HG02678 (cell line): ENCODE data around the gene GTF3A.
A peak's percentile ranks its signal among the peaks of the same experiment; 100 is the strongest.

Experiments used
- ATAC-seq: cut with Tn5 transposase; IDR thresholded peaks from one replicate; pipeline ENCODE4 v1.9.1; 2021; ENCODE audit warnings: mild to moderate bottlenecking, moderate library complexity; ENCODE audit not compliant: unreplicated experiment

The GTF3A gene

DNA sequence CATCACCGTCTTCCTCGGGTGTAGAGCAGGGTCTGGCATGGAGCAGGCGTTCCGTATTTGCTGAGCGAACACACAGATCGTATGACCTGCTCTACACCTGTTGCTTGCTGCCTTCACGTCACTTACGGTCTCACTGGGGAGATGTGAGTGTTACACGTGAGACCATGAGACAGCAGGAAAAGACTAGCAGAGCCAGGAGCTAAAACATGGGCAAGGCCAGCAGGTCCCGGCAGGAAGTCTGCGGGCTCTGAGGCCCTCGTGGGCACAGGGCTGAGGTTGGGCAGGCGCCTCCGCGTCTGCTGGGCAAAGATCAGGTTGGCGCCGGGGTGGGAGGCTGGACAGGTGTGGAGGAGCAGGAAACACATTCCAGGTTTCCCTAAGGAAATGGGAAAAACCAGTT, 19.7 kb upstream of the GTF3A start:
- no peak for ATAC-seq

DNA sequence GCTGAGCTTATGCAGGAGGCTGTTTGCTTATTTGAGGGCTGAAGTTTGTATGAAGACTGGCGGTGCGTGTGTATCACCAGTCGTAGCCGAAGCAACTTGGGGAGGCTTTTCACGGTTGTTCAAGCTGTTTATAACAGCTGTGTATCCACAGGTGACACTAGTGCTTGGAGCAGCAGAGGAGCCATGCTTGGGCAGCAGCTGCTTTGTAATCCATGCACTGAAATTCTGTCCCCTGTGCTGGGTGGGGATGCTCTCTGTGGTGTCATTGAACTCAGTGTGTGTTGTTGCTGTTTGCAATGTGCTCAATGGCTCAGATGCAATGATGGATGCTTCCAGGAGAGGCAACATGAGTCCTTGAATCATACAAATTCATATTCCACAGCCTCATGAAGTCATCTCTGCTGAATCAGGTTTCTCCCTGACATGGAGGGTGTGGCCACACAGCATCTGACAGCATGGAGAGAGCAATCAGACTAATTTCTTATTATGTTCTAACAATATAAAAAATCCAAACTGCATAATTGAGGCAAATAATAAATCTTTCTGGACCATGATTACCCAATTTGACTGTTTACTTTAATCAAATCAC, 18.8 kb upstream of the GTF3A start:
- no peak for ATAC-seq

DNA sequence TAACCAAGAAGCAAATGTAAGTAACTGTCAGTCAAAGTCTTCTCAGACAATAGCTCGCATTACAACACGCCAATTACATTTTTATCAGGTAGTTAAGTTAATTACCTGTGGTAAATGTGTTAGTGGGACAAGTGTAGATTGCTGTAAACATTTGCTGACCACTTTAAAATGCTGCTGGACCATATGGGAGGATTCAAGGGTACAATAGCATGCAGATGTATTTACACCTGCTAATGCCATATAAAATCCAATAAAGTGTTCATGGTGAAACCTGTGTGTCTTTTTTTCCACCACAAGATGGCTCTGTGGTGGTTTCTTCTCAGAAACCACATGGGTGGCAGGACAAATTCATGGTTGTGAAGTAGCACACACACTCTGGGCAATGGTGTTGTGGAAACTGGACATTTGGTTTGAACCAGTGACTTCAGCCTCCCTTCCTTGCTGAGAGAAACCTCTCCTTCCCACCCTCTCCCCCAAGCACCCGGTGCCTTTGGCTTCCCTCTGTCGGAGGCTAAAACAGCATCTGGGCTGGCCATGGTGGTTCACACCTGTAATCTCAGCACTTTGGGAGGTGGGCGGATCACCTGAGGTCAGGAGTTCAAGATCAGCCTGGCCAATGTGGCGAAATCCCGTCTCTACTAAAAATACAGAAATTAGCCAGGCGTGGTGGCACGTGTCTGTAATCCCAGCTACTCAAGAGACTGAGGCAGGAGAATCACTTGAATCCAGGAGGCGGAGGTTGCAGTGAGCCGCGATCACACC, 18.1 kb upstream of the GTF3A start:
- ATAC-seq: no peak

DNA sequence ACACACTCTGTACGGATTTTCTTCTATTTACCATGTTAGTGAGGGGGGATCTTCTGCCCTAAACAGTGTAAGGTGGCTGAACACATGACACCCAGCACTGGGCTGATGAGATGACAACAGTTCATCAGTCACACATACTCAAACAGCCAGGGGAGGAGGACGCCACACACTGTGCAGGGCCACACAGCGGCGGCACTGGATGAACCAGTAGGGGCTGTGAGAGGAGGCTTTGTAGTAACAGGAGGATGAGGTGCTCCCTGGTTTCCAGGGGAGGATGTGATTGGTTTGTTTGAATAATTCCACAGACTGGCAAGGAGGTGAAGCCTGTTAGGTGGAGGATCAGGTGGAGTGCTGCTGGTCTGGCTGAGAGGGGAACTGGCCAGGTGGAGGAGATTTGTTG, 16.3 kb upstream of the GTF3A start:
- ATAC-seq: no peak

DNA sequence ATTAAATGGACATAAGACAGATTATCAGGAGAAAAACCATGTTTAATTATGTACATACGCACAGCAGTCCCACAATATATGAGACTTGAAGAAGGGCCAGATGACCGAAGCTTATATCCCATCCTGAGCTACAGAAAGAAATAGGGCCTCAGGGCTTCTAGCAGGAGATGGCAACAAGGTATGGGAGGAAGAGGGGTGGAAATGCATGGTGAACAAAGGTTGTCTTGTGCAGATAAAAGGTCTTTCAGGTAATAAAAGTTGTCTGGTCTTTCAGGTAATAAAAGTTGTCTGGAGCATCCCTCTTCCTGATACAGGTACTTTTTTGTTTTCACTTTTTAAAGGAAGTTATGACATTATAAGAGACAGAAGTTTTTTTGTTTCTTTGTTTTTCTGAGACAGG, 15.4 kb upstream of the GTF3A start:
- no peak for ATAC-seq

DNA sequence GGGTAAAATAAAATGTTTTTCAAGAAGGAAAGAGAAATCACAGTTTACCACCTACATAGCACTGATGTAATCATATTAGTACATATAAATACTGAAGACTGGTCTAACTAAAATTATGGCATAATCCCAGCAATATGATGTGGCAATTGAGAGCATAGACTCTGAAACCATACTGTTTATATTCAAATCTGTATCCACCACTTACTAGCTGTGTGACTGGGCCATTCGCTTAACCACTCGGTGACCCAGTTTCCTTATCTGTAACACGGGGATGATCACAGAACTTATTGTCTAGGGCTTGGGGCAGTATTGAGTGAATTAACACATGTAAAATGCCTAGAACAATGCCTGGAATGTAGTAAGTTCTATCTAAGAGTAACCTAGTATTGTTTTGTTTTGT, 13.1 kb upstream of the GTF3A start:
- ATAC-seq: no peak

DNA sequence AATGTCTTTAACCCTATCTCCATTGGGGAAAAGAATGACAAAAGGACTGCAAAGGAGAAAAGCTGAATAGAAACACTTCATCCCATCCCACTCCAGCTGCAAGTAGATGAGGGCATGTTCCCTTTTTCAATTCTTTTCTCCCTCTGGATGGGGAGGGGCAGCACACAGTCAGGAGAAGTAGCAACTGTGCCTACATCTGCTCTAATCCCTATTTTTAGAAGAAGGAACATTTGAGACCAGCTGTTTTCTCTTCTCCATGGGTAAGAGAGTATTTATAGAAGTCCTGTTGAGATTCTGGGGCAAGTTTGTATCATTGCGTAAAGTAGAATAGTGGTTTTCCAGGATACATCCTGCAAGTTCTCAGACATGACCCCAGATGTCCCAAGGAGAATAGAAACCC, 9.3 kb upstream of the GTF3A start:
- ATAC-seq: no peak

DNA sequence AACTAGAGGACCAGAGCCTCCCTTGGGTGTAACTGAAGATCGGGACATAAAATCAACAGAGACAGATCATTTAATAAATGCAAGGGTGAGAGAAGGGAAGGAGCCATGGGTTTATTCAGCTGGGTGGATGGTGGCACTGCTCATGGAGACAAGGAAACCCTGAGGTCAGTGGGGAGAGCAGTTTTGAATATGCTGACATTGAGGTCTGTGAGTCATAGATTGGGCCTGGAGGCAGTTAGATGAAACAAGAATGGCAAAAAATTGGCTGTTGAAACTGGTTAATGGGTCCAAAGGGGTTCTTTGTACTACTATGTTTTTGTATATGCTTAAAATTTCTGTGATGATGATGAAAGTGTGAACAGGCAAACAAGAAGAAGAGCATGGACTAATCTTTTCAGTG, 5.1 kb upstream of the GTF3A start:
- no peak for ATAC-seq

DNA sequence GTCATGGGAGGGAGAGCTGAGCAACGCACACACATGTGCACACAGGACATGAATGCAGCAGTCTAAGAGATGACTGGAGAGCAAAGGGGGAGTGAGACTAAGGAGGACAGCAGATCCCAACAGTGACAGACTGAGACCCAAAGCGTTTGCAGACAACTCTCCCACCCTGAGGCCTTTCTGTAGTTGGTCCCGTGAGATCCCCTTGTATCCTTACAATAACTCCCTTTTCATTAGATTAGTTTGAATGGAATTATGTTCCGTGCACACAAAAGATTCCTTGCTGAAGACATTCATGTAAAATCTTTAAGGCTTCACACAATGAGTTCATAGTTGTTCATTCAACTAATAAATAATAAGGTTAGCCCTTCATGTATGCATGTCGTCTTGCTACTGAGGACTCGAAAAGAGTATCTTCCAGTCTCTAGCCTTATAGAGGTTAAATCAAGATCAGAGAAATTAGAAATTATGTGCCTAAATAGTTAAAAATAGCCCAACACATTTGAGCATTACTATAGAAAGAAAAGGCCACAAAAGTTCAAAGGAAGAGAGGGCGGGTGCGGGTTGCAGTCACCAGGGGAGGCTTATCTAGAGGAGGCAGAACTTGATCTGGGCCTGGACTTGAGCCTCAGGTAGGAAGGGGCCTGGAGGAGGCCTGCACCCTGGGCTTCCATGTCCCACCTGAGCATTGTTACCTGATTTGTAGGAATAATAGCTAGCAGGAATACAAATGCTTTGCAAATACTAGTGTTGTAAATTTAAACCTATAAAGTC, 3.1 kb upstream of the GTF3A start:
- ATAC-seq: no peak

DNA sequence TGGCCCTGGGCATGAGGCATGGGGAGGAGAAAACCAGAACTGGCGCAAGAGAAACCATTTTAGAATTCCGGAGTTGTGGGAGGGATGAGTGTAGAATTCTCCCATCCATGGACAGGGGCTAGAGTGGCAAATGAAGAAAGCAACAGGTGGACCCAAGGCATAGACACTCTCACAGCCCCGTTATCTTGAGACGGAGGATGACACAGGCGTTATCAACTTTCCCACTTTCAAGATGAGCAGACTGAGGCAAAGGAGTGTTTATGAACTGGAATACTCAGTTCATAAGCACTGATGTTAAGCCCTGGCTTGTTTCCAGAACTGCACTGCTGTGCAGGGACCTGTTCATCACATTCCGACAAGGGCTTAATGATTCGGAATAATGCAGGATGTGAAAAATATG, 1.1 kb upstream of the GTF3A start:
- no peak for ATAC-seq

DNA sequence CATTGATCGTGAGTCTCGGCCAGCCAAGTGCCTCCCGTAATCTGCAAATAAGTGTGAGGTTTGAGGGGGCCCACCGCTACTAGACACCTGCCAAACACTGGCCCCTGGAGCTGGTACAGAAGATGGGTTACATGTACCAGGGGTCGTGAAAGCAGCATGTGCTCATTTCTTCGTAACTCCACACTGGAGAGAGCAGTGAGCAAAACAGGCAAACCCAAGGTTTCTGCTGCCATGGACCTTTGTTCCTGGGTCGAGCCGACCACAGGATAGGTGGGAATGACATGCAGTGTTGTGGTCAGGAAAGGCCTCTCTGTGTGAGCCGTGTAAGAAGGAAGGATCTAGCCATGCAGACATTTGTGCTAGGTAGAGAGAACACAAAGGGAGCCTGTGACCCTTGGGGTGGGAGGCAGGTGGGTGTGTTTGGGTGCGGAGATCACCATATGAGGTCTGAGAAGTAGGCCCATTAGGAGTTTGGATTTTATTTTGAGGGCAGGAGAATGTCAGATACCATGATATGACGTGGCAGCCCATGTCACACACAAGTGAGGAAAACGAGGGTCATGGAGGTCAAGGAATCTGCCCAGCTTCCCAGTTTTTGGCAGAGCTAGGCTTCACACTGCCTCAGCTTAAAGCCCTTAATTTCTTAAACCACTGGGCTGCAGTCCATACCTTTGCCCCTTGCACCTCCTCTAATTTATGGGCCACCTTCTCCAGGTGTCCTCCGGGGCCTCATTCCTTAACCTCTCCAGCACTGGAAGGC, 919 bp downstream of the GTF3A start:
- peak; percentile 1 for ATAC-seq

DNA sequence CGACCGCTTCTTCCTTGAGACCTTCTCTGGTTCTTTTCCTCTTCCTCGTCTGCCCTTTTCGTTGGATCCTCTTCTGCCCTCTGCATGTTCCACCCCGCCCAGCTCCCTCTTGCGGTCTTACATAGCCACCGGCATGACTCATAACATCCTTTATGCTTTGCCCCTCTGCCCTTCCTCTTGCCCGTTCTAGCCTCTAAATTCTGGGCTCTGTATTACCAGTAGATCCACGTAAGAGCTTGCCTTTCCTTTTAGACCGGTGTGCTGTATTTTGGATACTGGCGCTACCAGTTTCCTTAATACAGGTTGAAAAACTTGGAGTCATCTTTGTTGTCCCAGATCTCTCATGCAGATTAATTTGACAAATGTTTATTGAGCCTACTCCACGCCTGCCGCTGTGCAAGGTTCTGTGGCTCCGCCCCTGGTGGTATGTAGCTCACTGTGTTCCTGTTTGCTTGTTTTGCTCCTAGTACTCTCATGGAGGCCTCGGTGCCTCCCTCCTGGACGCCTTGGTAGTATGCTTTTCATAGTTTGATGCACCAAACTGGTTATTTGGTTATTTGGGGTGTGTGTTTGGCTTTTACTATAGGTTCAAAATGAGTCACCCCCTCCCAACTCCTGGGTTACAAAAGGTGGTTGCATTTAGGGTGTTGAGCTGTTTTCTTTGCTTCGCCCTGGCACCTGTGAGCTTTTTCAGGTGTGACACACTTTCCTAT, 1.7 kb downstream of the GTF3A start:
- ATAC-seq: peak; percentile 69

DNA sequence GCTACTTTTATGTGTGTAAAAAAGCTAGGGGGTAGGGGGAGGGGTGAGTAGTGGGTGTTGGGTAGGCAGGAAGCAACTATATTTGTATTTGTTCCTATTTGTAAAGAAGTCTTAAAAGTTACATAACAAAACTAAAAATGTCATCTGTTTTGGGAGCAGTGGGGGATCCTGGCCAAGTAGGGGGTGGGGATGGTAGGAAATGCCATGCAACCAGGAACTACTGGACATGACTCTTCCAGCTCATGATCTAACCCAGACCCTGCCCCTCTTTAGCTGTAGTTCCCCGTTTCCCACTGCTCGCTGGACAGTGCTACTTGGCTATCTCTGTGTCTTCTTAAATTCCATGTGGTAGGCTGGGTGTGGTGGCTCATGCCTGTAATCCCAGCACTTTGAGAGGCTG, 3.2 kb downstream of the GTF3A start:
- no peak for ATAC-seq

DNA sequence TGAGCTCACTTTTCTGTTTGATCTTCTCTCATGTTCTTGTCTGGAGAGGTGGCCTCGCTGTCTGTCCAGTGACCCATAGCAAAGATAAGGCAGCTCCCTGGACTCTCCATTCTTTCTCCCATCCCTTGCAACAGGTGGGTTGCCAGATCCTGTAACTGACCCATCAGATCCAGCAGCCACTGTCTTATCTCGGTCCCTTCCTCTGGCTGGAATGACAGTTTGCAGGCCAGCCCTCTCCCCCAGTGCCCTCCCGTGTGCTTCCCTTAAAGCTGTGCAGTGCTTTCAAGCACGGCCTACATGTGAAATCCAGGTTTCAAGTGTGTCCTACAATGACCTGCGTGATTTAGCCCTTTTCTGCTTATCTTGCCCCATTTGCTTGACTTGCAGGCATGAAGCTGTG, 3.7 kb downstream of the GTF3A start:
- no peak for ATAC-seq

DNA sequence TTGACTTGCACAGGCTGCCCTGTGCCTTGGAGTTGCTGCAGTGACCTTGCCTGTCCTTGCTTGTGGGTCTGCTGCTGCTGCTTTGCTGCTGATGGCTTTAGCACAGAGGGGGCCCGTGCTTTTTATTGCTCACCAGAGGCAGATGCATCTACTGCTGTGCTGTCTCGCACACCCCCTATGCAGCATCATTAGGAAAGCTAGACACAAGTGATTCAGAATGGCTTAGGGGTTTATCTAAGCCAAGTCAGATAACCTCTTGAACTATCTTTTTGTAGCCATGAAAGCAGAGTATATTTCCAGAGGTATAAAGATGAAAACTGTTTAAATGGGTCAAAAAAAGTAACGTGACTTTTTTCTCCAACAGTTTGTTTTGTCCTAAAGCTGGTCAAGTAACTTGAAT, 7.8 kb downstream of the GTF3A start:
- no peak for ATAC-seq

DNA sequence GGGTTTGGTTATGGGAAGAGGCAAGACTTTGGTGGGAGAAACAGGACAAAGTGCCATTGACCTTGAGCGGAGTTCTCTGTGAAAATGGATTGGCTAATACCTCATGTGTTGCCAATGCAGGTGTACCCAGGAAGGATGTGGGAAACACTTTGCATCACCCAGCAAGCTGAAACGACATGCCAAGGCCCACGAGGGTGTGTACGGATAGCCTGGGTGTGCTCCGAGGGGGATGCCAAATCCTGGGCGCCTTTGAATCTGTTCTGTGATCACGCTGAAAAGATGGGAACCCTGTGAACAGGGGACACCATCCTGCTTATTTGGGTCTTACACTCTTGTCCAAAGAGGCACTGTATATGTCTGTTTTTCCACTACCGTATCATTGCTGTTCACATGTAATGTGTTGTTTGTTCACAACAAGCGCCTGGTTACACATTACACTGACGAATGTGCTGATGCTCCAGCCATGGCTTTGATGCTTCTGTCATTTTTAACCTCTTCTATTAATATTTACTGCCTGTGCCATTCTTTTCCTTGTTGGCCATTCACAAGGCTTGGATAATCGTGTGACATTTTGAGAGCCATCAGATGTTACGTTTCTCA, 8.3 kb downstream of the GTF3A start:
- no peak for ATAC-seq

DNA sequence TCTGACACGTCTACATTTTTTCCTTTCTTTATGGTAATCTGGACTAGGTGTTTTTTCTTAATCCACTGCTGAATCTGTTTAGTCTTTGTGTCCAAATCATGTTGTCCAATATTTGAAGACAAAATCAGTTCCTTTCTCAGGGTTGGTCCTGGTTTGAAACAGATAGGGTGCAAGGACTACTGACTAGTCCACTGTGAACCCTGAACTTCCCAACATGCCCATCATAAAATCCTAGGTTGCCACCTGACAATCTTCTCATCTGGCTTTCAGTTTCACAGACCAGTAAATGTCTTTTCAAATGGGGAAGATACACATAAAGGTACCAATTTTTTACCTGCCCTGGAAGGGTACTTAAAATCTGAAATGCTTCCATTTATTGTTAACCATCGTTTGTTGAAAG, 12.7 kb downstream of the GTF3A start:
- ATAC-seq: no peak

DNA sequence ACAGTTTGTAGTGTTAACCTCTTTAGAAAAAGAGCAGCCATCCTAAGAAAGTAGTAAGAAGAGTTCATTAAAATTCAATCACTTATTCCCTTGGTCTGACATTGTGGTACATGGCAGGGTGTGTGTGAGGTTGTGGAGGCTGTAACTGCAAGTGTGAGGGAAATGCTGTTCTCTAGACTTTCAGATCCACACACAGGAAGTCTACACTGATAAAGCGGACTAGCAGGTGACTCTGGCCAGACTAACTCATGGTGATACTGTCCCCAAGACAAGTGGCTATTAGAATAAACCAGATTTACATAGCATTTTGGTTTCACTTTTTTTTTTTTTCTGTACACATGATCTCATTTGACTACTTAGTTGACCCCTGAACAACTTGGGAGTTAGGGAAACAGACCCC, 16.0 kb downstream of the GTF3A start:
- ATAC-seq: peak; percentile 76

DNA sequence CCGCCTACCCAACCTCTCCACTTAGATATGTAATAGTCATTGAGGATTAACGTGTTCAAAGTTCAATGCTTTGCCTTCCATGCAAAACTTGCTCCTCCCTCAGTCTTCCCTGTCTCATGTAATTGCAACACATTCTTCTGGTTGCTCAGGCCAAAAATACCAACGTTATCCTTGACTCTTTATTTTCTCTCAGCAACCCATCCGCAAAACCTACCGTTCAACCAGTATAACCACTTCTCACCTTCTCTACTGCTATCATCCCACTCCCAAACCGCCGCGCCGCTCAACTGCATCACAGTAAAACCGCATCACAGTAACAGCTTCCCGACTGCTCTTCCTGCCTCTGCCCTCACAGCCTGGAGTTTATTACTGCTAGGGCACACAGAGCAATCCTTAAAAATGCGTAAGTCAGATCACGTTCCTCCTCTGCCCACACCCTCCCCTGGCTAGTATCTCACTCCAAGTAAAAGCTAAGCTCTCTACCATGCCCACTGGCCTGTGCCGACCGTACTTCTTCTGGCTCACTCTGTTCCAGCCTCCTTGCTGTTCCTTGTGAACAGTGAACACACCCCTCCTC, 17.7 kb downstream of the GTF3A start:
- ATAC-seq: no peak

DNA sequence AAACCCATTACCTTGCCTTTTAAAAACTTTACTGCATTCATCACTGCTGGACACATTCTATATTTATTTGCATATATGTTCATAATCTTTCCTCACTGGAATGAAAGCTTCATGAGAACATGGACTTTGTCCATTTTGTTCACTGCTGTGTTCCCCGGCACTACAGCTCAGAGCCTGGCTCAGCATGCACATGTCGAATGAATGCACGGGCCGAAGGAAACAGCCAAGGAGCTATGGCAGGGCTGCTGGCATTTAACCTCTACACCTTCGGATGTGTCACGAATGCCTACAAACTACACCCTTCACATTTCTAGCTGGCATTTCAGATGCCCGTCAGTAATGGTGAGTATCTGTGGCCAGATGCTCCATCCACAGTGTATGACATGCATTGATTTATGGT, 18.4 kb downstream of the GTF3A start:
- ATAC-seq: no peak
